HepG2 (cell line): ENCODE measurements around the gene C6orf136. TPM values are rescaled to one million over a fixed set of nuclear protein-coding genes. Genes with fewer than 3 reads are reported as not detected.

ENCODE experiments used
- EHMT2 ChIP-seq: fragments of 200-600 bp; sonication (generic); IDR thresholded peaks from 2 replicates; pipeline ENCODE4 v1.7.0; 2017; ENCODE audit warnings: antibody characterized with exemption, low read depth, low read length, borderline replicate concordance
- KDM5A ChIP-seq: fragments of 200-600 bp; sonication (generic); IDR thresholded peaks from 2 replicates; pipeline ENCODE4 v1.7.0; 2018; ENCODE audit warnings: antibody characterized with exemption, mild to moderate bottlenecking, low read length, borderline replicate concordance
- PAWR ChIP-seq: sonication (generic); formaldehyde crosslinking; IDR thresholded peaks from 2 replicates; pipeline ENCODE4 v1.4.0; 2020; ENCODE audit warnings: missing genetic modification reagents, mild to moderate bottlenecking, borderline replicate concordance
- SNRNP70 ChIP-seq: fragments of 200-400 bp; formaldehyde crosslinking; IDR thresholded peaks from 2 replicates; pipeline ENCODE4 v1.6.1; 2017; ENCODE audit warnings: mild to moderate bottlenecking, low read depth, low read length, moderate library complexity
- SRF ChIP-seq: IDR thresholded peaks from 2 replicates; pipeline ENCODE4 v1.6.1; 2011; ENCODE audit warnings: mild to moderate bottlenecking, low read depth, low read length, moderate library complexity
- SRSF4 ChIP-seq: fragments of 200-400 bp; formaldehyde crosslinking; IDR thresholded peaks from one replicate; pipeline ENCODE4 v1.6.1; 2018; ENCODE audit warnings: mild to moderate bottlenecking, low read depth, low read length, moderate library complexity; ENCODE audit not compliant: poor library complexity, severe bottlenecking
- TOE1 ChIP-seq: sonication (generic); formaldehyde crosslinking; IDR thresholded peaks from 2 replicates; pipeline ENCODE4 v1.4.0; 2020; ENCODE audit warnings: mild to moderate bottlenecking, missing genetic modification reagents
- ZNF33B ChIP-seq: sonication (generic); formaldehyde crosslinking; IDR thresholded peaks from 2 replicates; pipeline ENCODE4 v1.5.1; 2020; ENCODE audit warnings: mild to moderate bottlenecking, missing genetic modification reagents
- ZNF546 ChIP-seq: sonication (generic); formaldehyde crosslinking; conservative IDR thresholded peaks from 2 replicates; pipeline ENCODE4 v1.8.1; 2023; ENCODE audit warnings: mild to moderate bottlenecking, missing genetic modification reagents
- ZNF652 ChIP-seq: IDR thresholded peaks from 2 replicates; pipeline ENCODE4 v1.6.1; 2016; ENCODE audit warnings: low read depth, borderline replicate concordance
- polyA plus RNA-seq, 8 experiments: library from polyadenylated mRNA; depleted of rRNA in 3 of 8; stranded (reverse) in 7 of 8; unstranded in 1 of 8; fragments of >200 nt; fragmentation: Illumina TruSeq in 4 of 8; extraction: Trizol in 4 of 8; gene quantifications; 2 replicates each; pipeline versions ENCODE4 v1.2.1 to v1.2.3, GENCODE V29; 2011 to 2016; ENCODE audit warnings: low read depth in 4 of 8, missing spikeins in 1 of 8, mixed read lengths in 1 of 8; ENCODE audit not compliant: insufficient read depth in 1 of 8
- total RNA-seq, 5 experiments: library from RNA; depleted of rRNA; stranded (reverse); fragments of >200 nt; fragmentation: Illumina TruSeq; extraction: Trizol; gene quantifications; 2 replicates each; pipeline ENCODE4 v1.2.3, GENCODE V29; 2016; ENCODE audit warnings: low read depth in 1 of 5
- TF ChIP-seq, protein P1 (sequence below): sonication (generic); formaldehyde crosslinking; IDR thresholded peaks from 2 replicates; pipeline ENCODE4 v1.5.0; 2020; ENCODE audit warnings: missing genetic modification reagents
- TF ChIP-seq, protein P2 (sequence below): sonication (generic); formaldehyde crosslinking; IDR thresholded peaks from 2 replicates; pipeline ENCODE4 v1.4.0; 2020; ENCODE audit warnings: missing genetic modification reagents

Gene C6orf136
- total and polyA plus RNA-seq, 2 of the 13 experiments (the other 11 are each of a cell fraction or from before 2014, with no cell fraction given): 12.0 to 26.2 TPM

DNA sequence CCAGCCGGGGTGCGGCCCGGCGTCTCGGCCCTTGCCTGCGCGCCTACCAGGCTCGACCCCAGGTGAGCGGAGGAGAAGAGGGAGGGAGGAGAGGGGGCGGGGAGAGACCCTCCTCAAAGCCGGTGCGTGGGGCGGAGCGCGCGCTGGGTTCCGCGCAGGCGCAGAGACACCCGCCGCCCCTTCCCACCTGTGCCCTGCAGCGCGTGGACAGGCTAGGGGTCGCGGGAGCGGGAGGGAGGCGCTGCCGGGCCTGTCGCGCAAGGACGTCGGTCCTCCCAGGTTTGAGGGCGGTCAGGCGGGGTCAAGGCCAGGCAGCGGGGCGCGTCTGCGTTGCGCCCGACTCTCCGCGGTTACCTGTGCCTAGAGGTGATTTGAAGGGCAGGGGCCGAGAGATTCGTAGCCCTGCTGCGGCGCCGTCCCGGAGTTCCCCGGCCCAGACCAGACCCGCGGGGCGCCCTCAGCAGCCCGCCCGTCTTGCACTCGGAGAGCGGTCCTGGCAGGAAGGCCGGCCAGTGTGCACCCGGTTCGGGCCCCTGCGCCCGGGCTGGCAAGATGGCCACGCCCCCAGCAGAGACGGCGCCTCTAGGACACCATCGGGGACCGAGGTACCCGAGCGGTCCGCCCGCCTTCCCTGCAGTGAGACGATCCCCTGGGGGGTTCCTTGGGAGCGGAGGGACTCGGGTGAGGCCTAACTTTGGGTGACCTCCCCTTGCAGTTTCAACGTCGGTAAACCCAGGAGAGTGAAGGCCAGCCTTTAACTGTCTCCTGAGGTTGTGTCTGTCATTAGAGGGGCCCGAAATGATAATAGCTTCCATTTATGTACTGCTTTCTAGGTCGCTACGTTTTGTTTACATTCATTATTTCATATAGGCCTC lies 546 bp downstream of the C6orf136 start (continued):
- TF ChIP-seq SNRNP70 (no peak), ZNF546 (CRISPR knock-in tag) (peak; percentile 89), EHMT2 (no peak), SRSF4 (no peak), SRF (no peak), ZNF33B (CRISPR knock-in tag) (peak; percentile 99), PAWR (CRISPR knock-in tag) (peak; percentile 87; the same call in 1 of the 2 replicates), ZNF652 (CRISPR knock-in tag) (no peak), TOE1 (CRISPR knock-in tag) (peak; percentile 70), KDM5A (peak; percentile 83; the same call in 1 of the 2 replicates)
- TF ChIP-seq, protein P1, sequence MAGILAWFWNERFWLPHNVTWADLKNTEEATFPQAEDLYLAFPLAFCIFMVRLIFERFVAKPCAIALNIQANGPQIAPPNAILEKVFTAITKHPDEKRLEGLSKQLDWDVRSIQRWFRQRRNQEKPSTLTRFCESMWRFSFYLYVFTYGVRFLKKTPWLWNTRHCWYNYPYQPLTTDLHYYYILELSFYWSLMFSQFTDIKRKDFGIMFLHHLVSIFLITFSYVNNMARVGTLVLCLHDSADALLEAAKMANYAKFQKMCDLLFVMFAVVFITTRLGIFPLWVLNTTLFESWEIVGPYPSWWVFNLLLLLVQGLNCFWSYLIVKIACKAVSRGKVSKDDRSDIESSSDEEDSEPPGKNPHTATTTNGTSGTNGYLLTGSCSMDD (CRISPR knock-in tag): no peak
- TF ChIP-seq, protein P2, sequence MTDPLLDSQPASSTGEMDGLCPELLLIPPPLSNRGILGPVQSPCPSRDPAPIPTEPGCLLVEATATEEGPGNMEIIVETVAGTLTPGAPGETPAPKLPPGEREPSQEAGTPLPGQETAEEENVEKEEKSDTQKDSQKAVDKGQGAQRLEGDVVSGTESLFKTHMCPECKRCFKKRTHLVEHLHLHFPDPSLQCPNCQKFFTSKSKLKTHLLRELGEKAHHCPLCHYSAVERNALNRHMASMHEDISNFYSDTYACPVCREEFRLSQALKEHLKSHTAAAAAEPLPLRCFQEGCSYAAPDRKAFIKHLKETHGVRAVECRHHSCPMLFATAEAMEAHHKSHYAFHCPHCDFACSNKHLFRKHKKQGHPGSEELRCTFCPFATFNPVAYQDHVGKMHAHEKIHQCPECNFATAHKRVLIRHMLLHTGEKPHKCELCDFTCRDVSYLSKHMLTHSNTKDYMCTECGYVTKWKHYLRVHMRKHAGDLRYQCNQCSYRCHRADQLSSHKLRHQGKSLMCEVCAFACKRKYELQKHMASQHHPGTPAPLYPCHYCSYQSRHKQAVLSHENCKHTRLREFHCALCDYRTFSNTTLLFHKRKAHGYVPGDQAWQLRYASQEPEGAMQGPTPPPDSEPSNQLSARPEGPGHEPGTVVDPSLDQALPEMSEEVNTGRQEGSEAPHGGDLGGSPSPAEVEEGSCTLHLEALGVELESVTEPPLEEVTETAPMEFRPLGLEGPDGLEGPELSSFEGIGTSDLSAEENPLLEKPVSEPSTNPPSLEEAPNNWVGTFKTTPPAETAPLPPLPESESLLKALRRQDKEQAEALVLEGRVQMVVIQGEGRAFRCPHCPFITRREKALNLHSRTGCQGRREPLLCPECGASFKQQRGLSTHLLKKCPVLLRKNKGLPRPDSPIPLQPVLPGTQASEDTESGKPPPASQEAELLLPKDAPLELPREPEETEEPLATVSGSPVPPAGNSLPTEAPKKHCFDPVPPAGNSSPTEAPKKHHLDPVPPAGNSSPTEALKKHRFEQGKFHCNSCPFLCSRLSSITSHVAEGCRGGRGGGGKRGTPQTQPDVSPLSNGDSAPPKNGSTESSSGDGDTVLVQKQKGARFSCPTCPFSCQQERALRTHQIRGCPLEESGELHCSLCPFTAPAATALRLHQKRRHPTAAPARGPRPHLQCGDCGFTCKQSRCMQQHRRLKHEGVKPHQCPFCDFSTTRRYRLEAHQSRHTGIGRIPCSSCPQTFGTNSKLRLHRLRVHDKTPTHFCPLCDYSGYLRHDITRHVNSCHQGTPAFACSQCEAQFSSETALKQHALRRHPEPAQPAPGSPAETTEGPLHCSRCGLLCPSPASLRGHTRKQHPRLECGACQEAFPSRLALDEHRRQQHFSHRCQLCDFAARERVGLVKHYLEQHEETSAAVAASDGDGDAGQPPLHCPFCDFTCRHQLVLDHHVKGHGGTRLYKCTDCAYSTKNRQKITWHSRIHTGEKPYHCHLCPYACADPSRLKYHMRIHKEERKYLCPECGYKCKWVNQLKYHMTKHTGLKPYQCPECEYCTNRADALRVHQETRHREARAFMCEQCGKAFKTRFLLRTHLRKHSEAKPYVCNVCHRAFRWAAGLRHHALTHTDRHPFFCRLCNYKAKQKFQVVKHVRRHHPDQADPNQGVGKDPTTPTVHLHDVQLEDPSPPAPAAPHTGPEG (CRISPR knock-in tag): peak; percentile 77
